T47D (cell line): ENCODE data around the gene ESR2.
"Not testable (repeated sequence)": the region's sequence is repeated elsewhere in the genome, so short reads cannot be mapped to it uniquely, and the experiment has no call there.

Experiments used
- DNase-seq, 2 experiments: peaks; one replicate each; pipeline versions ENCODE4 v3.0.0 to v3.0.0-alpha.2; 2011 to 2012; ENCODE audit warnings: low read depth in 1 of 2, low spot score in 1 of 2
- JUND ChIP-seq: IDR thresholded peaks from 2 replicates; pipeline ENCODE4 v1.6.1; 2012; ENCODE audit warnings: low read depth
- in situ Hi-C: cut with HindIII; loops from 2 replicates; pipeline ENCODE4 v1.10.0; 2016; ENCODE audit warnings: low sequenced_read_pairs, low pct_unique_long_range_greater_than_20kb

ESR2 gene

DNA sequence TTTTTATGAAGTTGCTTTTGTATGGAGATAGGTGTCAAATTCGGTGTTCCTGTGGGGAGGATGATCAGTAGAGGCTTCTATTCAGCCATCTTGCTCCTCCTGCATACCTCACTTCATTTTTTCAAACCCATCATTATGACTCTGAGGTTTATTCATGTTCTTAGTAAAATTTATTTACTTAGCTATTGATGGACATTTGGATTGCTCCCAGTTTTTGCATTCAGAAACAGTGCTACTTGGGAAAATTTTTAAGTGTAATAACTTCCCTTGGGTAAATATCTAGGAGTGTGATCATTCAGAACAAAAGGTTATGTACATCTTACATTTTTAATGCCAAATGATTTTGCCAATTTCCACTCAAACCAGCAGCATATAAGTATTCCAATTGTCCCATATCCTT, 233.1 kb downstream of the ESR2 start:
- in situ Hi-C loops: no loop called here
- no peak for TF ChIP-seq JUND
- DNase-seq: no peak

DNA sequence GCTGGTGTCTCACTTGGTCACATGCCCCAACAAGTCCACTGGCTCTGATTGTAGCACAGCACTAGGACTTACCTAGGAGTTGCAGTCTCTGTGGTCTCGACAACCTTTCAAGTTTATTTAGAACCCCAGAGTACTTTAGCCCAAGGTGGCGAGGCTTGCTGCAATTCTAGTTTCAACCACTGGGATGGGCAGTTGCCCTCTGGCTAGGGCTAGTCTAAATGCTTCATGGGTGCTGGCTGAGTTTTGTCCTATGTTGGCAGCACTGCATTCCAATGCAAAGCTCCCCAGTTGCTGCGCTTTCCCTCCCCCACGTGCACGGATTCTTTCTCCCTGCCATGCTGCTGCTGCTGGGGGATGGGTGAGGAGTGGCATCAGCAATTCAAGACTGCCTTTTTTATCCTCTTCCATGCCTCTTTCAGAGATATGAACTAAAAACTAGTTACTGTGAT, 233.5 kb downstream of the ESR2 start:
- in situ Hi-C loops: no loop called here
- peak in 1 of 2 experiments; percentile 82 for DNase-seq
- TF ChIP-seq JUND: no peak

DNA sequence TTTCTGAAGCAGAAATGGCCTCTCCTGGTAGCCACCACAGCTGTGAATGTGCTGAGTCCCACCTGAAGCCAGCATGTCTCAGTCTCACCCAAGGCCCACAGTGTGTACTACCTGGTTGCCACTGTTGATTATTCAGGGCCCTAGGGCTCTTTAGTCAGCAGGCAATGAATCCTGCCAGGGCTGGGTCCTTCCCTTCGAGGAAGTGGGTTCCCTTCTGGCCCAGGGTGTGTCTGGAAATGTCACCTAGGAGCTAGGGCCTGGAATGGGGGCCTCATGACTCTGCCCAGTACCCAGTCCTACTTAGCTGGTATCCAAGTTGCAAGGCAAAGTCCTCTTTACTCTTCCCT, 234.0 kb downstream of the ESR2 start:
- DNase-seq: peak in 1 of 2 experiments; percentile 22
- in situ Hi-C loops: no loop called here
- TF ChIP-seq JUND: no peak

DNA sequence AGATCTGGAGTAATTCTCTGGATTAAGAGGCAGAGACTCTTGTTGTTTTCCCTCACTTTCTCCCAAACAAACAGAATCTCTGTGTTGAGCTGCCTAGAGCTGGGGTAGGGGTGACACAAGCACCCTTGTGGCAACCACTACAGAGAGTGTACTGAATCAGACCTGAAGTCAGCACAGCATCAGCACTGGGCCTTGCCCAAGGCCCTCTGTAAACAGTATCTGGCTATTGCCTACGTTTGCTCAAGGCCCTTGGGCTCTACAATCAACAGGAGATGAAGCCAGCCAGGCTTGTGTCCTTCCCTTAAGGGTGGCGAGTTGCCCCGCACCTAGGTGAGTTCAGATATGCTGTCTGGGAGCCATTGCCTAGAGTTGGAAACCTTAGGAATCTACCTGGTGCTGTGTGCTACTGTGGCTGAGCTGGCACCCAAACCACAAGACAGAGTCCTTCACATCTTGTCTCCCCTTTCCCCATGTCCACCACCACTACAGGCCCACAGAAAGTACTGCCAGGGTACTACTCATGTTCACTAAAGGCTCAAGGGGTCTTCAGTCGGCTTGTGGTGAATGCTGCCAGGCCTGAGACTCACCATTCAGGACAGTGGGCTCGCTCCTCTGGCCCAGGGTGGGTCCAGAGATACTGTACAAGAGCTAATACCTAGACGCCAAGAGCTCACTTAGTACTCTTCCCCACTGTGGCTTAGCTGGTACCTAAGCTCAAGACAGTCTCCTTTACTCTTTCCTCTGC, 234.5 kb downstream of the ESR2 start:
- no peak for DNase-seq
- no peak for TF ChIP-seq JUND
- in situ Hi-C loops: no loop called here

DNA sequence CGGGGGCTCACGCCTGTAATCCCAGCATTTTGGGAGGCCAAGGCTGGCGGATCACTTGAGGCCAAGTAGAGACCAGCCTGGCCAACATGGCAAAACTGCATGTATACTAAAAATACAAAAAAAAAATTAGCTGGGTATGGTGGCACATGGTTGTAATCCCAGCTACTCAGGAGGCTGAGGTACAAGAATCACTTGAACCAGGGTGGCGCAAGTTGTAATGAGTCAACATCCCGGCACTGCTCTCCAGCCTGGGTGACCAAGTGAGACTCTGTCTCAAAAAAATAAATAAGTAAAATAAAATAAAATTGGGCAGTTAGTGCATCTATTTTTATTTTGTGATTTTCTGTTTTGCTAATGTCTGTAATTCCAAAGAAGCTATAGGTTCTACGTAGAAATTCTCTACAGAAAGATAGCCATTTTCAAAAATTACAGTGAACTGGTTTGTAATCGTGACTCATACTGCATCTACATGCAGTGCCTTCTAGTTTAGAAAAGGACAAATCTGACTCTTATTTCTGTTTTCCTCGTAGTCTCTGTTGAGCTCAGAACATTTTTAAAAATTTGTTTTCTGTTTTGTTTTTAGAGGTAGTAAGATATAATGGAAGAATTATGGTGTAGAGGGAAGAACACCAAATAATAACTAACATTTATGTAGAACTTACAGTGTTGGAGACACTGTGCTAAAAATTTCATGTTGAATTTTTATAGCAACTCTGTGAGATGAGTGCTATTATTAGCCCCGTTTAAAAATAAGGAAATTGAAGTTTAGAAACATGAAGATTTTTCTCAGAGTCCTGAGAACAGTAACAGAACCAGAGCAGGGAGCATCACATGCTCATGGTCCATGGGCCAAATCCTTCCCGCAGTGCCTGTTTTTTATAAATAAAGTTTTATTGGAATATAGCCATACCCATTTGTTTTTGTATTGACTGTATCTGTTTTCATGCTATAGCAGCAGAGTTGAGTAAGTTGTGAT, 240.2 kb downstream of the ESR2 start:
- in situ Hi-C loops: no loop called here
- no peak for DNase-seq
- TF ChIP-seq JUND: no peak

DNA sequence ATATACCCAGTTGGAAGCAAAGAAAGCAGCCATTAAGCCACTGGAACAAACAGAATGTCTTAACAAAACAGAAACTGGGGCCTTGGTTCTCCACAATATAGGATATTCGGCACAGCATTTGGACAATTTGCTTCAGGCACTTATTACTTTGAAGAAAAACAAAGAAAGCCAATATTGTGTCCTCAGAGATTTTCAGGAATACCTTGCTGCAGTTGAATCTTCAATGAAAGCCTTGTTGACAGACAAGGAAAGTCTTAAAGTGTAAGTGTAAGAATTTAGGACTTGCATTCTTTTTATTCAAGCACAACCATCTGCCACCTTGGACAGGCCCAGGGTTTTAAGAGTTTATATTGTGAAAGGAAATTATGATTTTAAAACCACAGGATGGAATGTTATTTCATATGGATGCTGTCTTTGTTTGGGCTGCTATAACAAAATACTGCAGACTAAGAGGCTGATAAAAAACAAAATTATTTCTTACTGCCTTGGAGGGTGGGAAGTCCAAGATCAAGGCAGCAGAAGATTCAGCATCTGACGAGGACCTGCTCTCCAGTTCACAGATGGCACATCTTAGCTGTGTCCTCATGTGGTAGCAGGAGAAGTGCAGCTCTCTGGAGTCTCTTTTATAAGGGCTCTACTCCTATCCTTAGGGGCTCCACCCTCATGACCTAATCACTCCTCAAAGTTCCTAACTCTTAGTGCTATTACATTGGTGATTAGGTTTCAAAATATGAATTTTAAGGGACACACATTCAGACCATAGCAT, 244.4 kb downstream of the ESR2 start:
- in situ Hi-C loops: no loop called here
- DNase-seq: no peak
- no peak for TF ChIP-seq JUND

DNA sequence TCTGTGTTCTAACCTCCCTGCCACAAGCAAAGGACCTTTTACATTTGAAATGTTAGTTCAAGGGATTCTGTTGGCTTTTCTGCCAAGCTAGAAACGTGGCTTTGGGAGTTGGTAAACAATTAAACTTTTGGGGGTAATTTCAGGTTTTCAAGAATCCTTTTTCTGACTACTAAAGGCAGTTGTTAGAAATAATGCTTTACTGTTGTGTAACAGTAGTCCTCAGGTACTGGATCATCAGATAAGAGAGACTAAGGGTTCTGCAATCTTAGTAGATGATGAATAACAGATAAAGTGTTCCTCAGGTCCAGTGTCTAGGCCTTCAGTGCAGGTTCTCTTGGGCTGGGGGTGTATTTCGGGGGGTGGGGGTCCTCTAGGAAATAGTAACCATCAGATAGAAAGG, 249.1 kb downstream of the ESR2 start:
- in situ Hi-C loops: no loop called here
- TF ChIP-seq JUND: no peak
- DNase-seq: no peak

DNA sequence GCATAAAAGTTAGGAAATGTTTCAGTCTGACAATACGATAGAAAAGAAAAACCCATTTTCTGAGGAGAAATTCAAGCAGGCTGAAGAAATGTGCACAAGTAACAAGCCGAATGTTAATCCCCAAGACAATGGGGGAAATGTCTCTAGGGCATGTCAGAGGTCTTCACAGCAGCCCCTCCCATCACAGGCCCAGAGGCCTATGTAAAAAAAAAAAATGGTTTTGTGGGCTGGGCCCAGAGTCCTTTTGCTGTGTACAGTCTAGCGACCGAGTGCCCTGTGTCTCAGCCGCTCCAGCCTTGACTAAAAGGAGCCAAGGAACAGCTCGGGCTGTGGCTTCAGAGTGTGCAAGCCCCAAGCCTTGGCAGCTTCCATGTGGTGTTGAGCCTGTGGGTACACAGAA, 250.9 kb downstream of the ESR2 start:
- DNase-seq, in situ Hi-C loops: not testable (repeated sequence)

DNA sequence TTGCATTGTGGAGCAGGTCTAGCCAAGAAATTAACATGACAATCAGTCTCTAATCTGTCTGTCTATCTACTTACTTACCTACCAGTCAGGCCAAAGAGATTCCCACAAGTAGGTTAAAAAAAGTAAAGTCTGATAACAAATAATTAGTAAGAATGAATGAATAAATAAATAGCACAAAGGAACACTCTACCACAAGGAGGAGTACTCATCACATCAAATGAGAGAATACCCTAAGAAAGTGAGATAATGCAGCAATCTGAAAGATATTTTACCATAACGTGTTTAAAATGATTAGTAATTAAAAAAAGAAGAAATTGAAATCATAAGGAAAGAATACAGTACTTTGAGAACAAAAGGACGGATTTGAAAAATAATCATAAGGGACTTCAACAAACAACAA, 254.1 kb downstream of the ESR2 start:
- TF ChIP-seq JUND: no peak
- DNase-seq: no peak
- in situ Hi-C loops: no loop called here

DNA sequence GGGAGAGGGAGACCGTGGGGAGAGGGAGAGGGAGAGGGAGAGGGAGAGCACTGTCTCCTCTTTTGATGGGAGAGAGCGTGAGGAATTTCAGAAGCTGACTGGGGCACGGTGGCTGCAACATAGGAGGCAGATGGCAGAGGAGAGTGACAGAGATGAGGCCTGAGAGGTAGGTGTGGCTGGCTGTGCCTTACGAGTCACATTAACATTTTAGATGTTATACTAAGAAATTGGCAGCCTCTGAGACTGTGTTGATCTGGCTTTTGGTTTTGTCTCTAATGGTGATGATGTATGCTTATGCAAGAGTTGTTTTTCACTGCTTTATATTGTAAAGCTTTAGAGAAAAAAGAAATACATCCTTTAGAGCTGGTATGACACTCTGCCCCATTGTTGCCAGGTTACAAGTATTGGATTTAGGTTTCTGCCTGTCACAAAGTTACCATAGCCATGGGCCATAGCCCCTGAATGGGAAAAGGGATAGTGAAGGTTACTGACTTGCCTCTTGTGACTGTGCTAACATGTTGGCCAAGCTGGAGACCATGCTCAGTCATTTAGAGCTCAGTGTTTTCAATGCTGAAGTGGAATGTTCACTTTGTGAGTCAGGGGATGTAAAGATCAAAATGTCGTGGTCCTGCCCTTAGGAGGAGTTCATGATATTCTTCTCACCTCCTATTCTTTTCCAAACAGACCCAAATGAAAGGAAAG, 255.2 kb downstream of the ESR2 start:
- no peak for DNase-seq
- in situ Hi-C loops: no loop called here
- no peak for TF ChIP-seq JUND

DNA sequence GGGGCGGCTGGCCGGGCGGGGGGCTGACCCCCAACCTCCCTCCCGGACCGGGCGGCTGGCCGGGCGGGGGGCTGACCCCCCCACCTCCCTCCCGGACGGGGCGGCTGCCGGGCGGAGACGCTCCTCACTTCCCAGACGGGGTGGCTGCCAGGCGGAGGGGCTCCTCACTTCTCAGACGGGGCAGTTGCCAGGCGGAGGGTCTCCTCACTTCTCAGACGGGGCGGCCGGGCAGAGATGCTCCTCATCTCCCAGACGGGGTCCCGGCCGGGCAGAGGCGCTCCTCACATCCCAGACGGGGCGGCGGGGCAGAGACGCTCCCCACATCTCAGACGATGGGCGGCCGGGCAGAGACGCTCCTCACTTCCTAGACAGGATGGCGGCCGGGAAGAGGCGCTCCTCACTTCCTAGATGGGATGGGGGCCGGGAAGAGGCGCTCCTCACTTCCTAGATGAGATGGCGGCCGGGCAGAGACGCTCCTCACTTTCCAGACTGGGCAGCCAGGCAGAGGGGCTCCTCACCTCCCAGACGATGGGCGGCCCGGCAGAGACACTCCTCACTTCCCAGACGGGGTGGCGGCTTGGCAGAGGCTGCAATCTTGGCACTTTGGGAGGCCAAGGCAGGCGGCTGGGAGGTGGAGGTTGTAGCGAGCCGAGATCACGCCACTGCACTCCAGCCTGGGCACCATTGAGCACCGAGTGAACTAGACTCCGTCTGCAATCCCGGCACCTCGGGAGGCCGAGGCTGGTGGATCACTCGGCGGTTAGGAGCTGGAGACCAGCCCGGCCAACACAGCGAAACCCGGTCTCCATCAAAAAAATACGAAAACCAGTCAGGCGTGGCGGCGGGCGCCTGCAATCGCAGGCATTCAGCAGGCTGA, 256.1 kb downstream of the ESR2 start:
- DNase-seq, in situ Hi-C loops: not testable (repeated sequence)
